PC-9 (cell line): ENCODE results near the gene EBLN2.

Source experiments
- CTCF ChIP-seq: fragments of 200-600 bp; sonication (generic); conservative IDR thresholded peaks from 2 replicates; pipeline ENCODE4 v1.6.1; 2017; ENCODE audit warnings: mixed run types, antibody characterized with exemption, mild to moderate bottlenecking, moderate library complexity
- EZH2 ChIP-seq: fragments of 200-600 bp; sonication (generic); IDR thresholded peaks from 2 replicates; pipeline ENCODE4 v1.8.0; 2017; ENCODE audit warnings: antibody characterized with exemption, low read depth

- TF ChIP-seq CTCF = no peak
- no peak for TF ChIP-seq EZH2
Observed at GRCh38 chr3:73026760-73027113, 34.7 kb upstream of the EBLN2 start.
